A673 (cell line): Measurements from ENCODE around the gene MAP2.

ENCODE experiments used
- EZH2 ChIP-seq: fragments of 200-600 bp; sonication (generic); IDR thresholded peaks from 2 replicates; pipeline ENCODE4 v1.6.1; 2017; ENCODE audit warnings: borderline replicate concordance, low read depth, mild to moderate bottlenecking, mixed read lengths, antibody characterized with exemption, low read length; ENCODE audit not compliant: poor library complexity, severe bottlenecking
- TF ChIP-seq, protein P1 (sequence below): fragments of 300-800, 200-600 bp; sonication (generic); conservative IDR thresholded peaks from 2 replicates; pipeline ENCODE4 v1.5.1; 2017; ENCODE audit warnings: low read depth, mild to moderate bottlenecking, antibody characterized with exemption, low read length, moderate library complexity, mixed read lengths

DNA sequence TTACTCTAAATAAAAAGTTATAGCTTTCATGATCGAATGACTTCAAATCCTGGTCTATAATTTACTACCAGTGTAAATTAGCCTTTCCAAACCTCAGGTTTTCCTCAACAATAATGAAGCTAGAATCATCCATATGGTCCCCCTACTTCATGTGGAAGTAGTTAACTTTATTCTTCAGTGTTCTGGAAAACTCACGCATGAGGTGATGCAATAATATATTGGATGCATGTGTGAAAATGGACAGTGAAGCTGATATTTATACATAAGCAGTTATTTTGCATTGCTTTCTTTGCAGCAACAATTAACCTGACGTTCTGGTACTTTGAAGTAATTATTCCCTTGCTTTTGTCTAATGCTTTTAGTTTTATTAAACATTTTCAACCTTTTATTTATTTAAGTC is 329.2 kb downstream of the MAP2 start:
- TF ChIP-seq, protein P1, sequence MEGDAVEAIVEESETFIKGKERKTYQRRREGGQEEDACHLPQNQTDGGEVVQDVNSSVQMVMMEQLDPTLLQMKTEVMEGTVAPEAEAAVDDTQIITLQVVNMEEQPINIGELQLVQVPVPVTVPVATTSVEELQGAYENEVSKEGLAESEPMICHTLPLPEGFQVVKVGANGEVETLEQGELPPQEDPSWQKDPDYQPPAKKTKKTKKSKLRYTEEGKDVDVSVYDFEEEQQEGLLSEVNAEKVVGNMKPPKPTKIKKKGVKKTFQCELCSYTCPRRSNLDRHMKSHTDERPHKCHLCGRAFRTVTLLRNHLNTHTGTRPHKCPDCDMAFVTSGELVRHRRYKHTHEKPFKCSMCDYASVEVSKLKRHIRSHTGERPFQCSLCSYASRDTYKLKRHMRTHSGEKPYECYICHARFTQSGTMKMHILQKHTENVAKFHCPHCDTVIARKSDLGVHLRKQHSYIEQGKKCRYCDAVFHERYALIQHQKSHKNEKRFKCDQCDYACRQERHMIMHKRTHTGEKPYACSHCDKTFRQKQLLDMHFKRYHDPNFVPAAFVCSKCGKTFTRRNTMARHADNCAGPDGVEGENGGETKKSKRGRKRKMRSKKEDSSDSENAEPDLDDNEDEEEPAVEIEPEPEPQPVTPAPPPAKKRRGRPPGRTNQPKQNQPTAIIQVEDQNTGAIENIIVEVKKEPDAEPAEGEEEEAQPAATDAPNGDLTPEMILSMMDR, result no peak
- no peak for TF ChIP-seq EZH2
